HG03439 (cell line): ENCODE measurements around the gene MCTP2.
"Not testable (repeated sequence)": the region's sequence is repeated elsewhere in the genome, so short reads cannot be mapped to it uniquely, and the experiment has no call there.

Experiments used
- ATAC-seq: cut with Tn5 transposase; IDR thresholded peaks from one replicate; pipeline ENCODE4 v1.9.1; 2021; ENCODE audit warnings: mild to moderate bottlenecking, moderate library complexity; ENCODE audit not compliant: unreplicated experiment

The MCTP2 gene

GRCh38 chr15:94443186-94443585 lies 211.8 kb downstream of the MCTP2 start:
- no peak for ATAC-seq

GRCh38 chr15:94445566-94446160 lies 214.3 kb downstream of the MCTP2 start:
- no peak for ATAC-seq

DNA sequence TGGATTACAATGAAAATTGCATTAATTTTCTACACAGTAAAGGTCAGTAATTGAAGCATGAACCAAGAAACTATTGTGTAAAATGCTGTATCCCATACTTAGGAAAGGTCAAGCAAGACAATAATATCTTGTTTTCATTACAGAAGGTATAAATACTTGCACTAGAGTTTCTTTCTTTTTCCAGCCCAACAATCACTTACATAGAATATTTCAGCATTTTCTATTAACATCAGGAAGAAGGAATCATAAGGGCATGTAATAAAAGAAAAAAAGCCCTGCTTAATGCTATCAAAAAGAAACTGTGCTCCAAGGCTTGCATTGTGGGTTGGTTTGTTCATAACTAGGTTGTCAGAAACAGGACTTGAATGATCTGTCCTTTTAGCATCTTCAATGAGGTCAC lies 215.1 kb downstream of the MCTP2 start:
- ATAC-seq: no peak

DNA sequence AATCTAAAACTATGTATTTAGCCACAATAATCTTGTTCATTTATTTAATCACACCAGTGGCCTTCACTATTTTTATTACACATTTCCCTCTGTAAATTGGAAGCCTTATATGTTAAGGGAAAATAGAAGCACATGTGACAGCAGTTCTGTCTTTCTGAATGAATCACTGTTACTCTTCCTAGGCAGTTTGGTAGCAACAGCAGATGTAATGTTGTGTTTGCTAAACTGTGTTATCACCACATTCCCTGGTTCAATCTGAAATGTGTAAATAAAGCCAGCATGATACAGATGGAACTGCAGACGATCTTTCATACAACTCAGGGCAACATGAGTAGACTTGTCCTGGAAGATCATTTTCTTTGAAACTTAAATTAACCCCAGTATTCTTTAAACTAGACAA lies 220.1 kb downstream of the MCTP2 start:
- ATAC-seq: no peak

- ATAC-seq: no peak
These were observed 222.0 kb downstream of the MCTP2 start for GRCh38 chr15:94453227-94453988.

- no peak for ATAC-seq
These were observed 223.9 kb downstream of the MCTP2 start for GRCh38 chr15:94455297-94455696.

DNA sequence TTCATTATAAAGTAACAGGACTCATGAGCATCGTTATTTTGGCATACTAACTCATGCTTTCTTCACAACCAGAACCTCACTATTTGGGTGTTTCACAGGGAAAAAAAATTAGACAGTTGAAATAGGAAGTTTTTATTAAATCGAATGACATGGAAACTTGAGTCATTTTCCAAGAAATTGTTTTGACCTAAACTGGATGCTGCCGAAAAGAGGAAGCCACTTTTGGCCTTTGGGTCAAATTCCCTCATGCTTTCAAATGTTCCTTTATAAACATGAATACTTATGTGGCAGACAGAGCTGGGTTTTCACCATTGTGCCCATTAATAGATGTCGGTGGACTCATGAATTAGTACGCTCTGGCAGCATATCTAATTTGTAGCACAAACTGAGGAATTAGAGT lies 224.9 kb downstream of the MCTP2 start:
- ATAC-seq: no peak

GRCh38 chr15:94457661-94458060 lies 226.3 kb downstream of the MCTP2 start:
- ATAC-seq: no peak

GRCh38 chr15:94460624-94461023 lies 229.3 kb downstream of the MCTP2 start:
- no peak for ATAC-seq

DNA sequence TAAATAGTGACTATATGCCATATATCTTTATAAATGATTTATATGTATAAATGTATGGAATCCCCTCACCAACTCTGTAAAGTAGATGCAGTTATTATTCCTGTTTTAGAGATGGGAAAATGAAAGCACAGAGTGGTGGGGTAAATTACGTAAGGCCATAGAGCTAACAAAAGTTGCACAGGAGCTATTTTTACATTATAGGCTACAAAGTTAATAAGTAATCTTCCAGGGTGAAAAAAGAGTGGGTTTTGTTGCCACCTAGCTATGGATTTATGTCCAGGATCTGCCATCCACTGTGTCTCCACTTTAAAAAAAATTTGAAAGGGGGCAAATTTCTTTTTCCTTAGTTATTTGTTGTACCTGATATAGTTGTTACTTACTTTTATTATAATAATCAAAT lies 235.7 kb downstream of the MCTP2 start:
- no peak for ATAC-seq

DNA sequence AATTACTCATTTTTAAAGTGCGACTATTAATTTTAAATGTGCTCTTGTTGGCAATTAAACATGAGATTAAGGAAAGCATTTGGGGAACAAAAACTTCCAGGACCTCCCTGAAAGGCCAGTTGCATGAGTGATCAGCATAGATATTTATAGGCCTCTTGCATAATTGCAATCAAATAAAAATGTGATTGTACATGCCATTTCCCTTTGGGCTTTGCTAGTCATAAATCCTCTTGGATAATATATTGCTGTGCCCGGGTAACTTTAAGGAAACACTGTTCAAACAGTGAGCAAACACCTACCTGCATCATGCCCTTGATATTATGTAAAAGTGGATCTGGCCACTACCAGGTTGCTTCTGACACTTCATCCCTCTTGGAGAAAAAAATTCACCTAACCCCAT lies 239.1 kb downstream of the MCTP2 start:
- no peak for ATAC-seq

DNA sequence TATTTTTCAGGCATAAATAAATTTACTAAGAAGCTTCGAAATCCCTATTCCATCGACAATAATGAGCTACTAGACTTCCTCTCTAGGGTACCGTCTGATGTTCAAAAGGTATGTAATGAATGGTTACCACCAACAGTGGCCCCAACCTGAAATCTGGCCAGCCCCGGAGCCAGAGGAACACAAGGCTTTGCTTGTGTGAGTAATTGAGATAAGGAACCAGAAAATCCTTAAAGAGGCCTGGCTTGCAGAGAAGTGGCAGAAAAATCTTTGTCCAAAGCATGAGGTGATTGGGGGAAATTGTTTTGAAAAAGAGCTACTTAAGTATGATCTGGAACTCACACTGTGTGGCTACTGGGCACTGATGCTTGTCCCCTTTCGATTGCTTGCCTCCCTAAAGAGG lies 245.3 kb downstream of the MCTP2 start:
- no peak for ATAC-seq

- ATAC-seq: no peak
These were observed 246.7 kb downstream of the MCTP2 start for GRCh38 chr15:94477913-94478553.

- no peak for ATAC-seq
These were observed 247.4 kb downstream of the MCTP2 start for GRCh38 chr15:94478763-94479162.

GRCh38 chr15:94480289-94480834 lies 249.0 kb downstream of the MCTP2 start:
- ATAC-seq: no peak

GRCh38 chr15:94485148-94485719 lies 253.9 kb downstream of the MCTP2 start:
- ATAC-seq: no peak

DNA sequence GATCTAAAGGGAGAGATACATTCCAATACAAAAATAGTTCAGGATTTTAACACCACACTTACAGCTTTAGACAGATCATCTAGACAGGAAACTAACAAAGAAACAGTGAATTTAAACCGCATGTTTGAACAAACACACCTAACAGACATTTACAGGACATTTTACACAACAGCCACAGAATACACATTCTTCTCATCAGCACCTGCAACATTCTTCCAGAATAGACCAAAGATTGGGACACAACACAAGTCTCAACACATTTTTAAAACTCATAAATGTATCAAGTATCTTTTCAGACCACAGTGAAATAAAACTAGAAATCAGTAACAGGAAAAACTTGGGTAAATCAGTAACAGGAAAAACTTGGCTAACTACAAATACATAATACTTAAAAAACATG lies 256.3 kb downstream of the MCTP2 start:
- ATAC-seq: no peak

GRCh38 chr15:94493176-94493575 lies 261.8 kb downstream of the MCTP2 start:
- no peak for ATAC-seq

DNA sequence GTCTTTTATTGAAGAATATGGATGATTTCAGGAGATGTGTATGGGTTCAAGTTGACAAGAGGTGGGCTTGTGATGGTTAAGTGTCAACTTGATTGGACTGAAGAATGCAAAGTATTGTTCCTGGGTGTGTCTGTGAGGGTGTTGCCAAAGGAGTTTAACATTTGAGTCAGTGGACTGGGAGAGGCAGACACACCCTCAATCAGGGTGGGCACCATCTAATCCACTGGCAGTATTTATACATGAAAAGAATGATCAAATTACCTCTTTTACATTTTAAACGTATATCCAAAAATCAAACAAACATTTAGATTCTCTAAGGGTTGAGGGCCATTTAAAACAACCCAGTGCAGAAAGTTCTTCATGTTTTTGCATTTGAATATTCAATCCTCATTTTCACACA lies 262.2 kb downstream of the MCTP2 start:
- not testable (repeated sequence) for ATAC-seq

- no peak for ATAC-seq
These were observed 263.4 kb downstream of the MCTP2 start for GRCh38 chr15:94494732-94495131.

GRCh38 chr15:94503293-94503692 lies 271.9 kb downstream of the MCTP2 start:
- ATAC-seq: no peak

- ATAC-seq: no peak
These were observed 277.9 kb downstream of the MCTP2 start for GRCh38 chr15:94509259-94509658.
